Measurements from ENCODE around the gene PLCB1.

Gene PLCB1

GRCh38 chr20:8213831-8214587 lies 81.9 kb downstream of the PLCB1 start:
- no peak for DNase-seq

GRCh38 chr20:8215361-8215781 lies 83.3 kb downstream of the PLCB1 start:
- DNase-seq: no peak

- DNase-seq: no peak
These were observed 84.5 kb downstream of the PLCB1 start for GRCh38 chr20:8216375-8217200.

- no peak for DNase-seq
These were observed 86.8 kb downstream of the PLCB1 start for GRCh38 chr20:8218861-8219260.

GRCh38 chr20:8219403-8219802 lies 87.3 kb downstream of the PLCB1 start:
- no peak for DNase-seq

- DNase-seq: no peak
These were observed 88.7 kb downstream of the PLCB1 start for GRCh38 chr20:8220716-8221115.

GRCh38 chr20:8221887-8222419 lies 89.9 kb downstream of the PLCB1 start:
- DNase-seq: no peak

- DNase-seq: no peak
These were observed 91.2 kb downstream of the PLCB1 start for GRCh38 chr20:8223091-8223870.

- DNase-seq: no peak
These were observed 93.6 kb downstream of the PLCB1 start for GRCh38 chr20:8225658-8226057.

GRCh38 chr20:8226106-8226505 lies 94.0 kb downstream of the PLCB1 start:
- DNase-seq: no peak

- no peak for DNase-seq
These were observed 95.2 kb downstream of the PLCB1 start for GRCh38 chr20:8227293-8227692.

- no peak for DNase-seq
These were observed 96.2 kb downstream of the PLCB1 start for GRCh38 chr20:8228315-8228714.

GRCh38 chr20:8229090-8229489 lies 97.0 kb downstream of the PLCB1 start:
- DNase-seq: no peak

- no peak for DNase-seq
These were observed 99.0 kb downstream of the PLCB1 start for GRCh38 chr20:8231038-8231437.

- DNase-seq: no peak
These were observed 100.3 kb downstream of the PLCB1 start for GRCh38 chr20:8232332-8232731.

GRCh38 chr20:8234580-8234979 lies 102.5 kb downstream of the PLCB1 start:
- no peak for DNase-seq

GRCh38 chr20:8242066-8242465 lies 110.0 kb downstream of the PLCB1 start:
- DNase-seq: no peak

- no peak for DNase-seq
These were observed 111.0 kb downstream of the PLCB1 start for GRCh38 chr20:8242827-8243724.

GRCh38 chr20:8244637-8245036 lies 112.6 kb downstream of the PLCB1 start:
- DNase-seq: no peak

GRCh38 chr20:8246153-8246552 lies 114.1 kb downstream of the PLCB1 start:
- DNase-seq: no peak

- DNase-seq: no peak
These were observed 114.7 kb downstream of the PLCB1 start for GRCh38 chr20:8246716-8247115.

- no peak for DNase-seq
These were observed 116.0 kb downstream of the PLCB1 start for GRCh38 chr20:8248051-8248450.
